ENCODE measurements around the gene CMTM3. TPM values are rescaled to one million over a fixed set of nuclear protein-coding genes. Genes with fewer than 3 reads are reported as not detected.
"Not testable (repeated sequence)": the region's sequence is repeated elsewhere in the genome, so short reads cannot be mapped to it uniquely, and the experiment has no call there.

The CMTM3 gene
- total RNA-seq, 1 experiment from 2014 or later: 19.7 TPM

- not testable (repeated sequence) for H3K4me3 ChIP-seq (ENCODE audit: low read length); H3K4me1 ChIP-seq (ENCODE audit: low read length); H3K36me3 ChIP-seq (ENCODE audit: insufficient read depth, low read length); H2AFZ ChIP-seq (ENCODE audit: low read length); H3K9ac ChIP-seq (ENCODE audit: low read length); H3K27me3 ChIP-seq (ENCODE audit: low read length); H3K4me2 ChIP-seq (ENCODE audit: low read depth, low read length, poor library complexity, severe bottlenecking); H3K79me2 ChIP-seq (ENCODE audit: low read length); H3K9me2 ChIP-seq (replicated peaks; ENCODE audit: insufficient read depth, low read length); H4K20me1 ChIP-seq (ENCODE audit: insufficient read depth, low read depth, low read length); H3K27ac ChIP-seq (ENCODE audit: low read length); DNase-seq; H3K9me3 ChIP-seq (ENCODE audit: low read length)
These were observed 37.2 kb upstream of the CMTM3 start for GRCh38 chr16:66567270-66567669.

DNA sequence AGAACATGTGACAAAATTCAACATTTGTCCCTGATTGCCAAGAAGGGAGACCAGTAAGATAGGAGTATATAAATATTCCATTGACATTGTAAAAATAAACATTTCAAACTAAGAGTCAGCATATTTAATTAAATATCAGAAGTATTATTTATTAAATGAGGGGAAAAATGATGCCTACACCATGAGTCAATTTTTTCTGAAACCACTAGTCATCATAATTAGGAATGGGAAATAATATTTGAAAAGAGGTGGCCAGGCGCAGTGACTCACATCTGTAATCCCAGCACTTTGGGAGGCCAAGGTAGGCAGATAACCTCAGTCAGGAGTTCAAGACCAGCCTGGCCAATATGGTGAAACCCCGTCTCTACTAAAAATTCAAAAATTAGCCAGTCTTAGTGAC, 36.1 kb upstream of the CMTM3 start:
- Histone ChIP-seq H3K79me2 (ENCODE audit: low read length) (no peaks in the 10 kb centered on the region), H3K9me3 (ENCODE audit: low read length) (no peaks in the 10 kb centered on the region), H2AFZ (ENCODE audit: low read length) (no peak overlapping the region), H4K20me1 (ENCODE audit: insufficient read depth, low read depth, low read length) (no peaks in the 10 kb centered on the region), H3K36me3 (ENCODE audit: insufficient read depth, low read length) (peaks cover 3% of the 10 kb centered on the region; the same call in 1 of the 2 replicates), H3K27me3 (ENCODE audit: low read length) (no peaks in the 10 kb centered on the region), H3K27ac (ENCODE audit: low read length) (no peak overlapping the region), H3K4me1 (ENCODE audit: low read length) (no peaks in the 10 kb centered on the region), H3K9ac (ENCODE audit: low read length) (no peak overlapping the region), H3K4me3 (ENCODE audit: low read length) (no peak overlapping the region), H3K4me2 (ENCODE audit: low read depth, low read length, poor library complexity, severe bottlenecking) (no peak overlapping the region), H3K9me2 (replicated peaks; ENCODE audit: insufficient read depth, low read length) (no peaks in the 10 kb centered on the region)
- no peak for DNase-seq

GRCh38 chr16:66569131-66569530, 35.4 kb upstream of the CMTM3 start:
- Histone ChIP-seq H3K9ac (ENCODE audit: low read length) (no peak overlapping the region), H3K27me3 (ENCODE audit: low read length) (no peaks in the 10 kb centered on the region), H3K79me2 (ENCODE audit: low read length) (no peaks in the 10 kb centered on the region), H3K4me3 (ENCODE audit: low read length) (no peak overlapping the region), H3K4me1 (ENCODE audit: low read length) (no peaks in the 10 kb centered on the region), H2AFZ (ENCODE audit: low read length) (no peak overlapping the region), H3K9me3 (ENCODE audit: low read length) (no peaks in the 10 kb centered on the region), H3K36me3 (ENCODE audit: insufficient read depth, low read length) (peaks cover 3% of the 10 kb centered on the region; the same call in 1 of the 2 replicates), H3K4me2 (ENCODE audit: low read depth, low read length, poor library complexity, severe bottlenecking) (no peak overlapping the region), H3K9me2 (replicated peaks; ENCODE audit: insufficient read depth, low read length) (no peaks in the 10 kb centered on the region), H3K27ac (ENCODE audit: low read length) (no peak overlapping the region), H4K20me1 (ENCODE audit: insufficient read depth, low read depth, low read length) (no peaks in the 10 kb centered on the region)
- DNase-seq: no peak

DNA sequence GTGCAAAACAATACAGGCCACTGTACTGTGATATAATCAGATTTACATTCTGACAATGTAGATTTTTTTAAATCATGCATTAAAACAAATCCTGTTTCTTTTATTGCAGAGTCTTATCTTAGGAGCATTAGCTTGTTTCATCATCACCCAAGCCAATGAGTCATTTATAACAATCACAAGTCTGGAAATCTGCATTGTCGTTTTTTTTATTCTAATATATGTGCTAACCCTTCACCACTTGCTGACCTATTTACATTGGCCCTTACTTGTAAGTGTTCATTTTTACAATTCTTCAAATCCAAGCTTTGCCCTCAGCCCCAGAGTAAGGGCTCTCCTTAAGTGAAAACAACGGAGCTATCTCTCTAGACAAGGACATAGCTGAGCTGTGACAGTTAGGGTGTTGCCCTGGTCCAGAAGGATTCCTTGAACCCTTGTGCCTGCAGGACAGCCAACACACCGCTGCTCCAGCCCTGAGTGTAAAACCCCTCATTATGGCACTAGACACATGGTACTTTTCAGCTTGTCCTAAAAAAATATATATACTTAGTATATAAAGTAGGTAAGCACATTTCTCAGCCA, 34.6 kb upstream of the CMTM3 start:
- Histone ChIP-seq H3K36me3 (ENCODE audit: insufficient read depth, low read length) (0 out of 2 replicates have a peak, but pooled peaks cover 3% of the 10 kb centered on the region), H3K9ac (ENCODE audit: low read length) (no peak overlapping the region), H2AFZ (ENCODE audit: low read length) (no peak overlapping the region), H3K9me2 (replicated peaks; ENCODE audit: insufficient read depth, low read length) (no peaks in the 10 kb centered on the region), H4K20me1 (ENCODE audit: insufficient read depth, low read depth, low read length) (no peaks in the 10 kb centered on the region), H3K9me3 (ENCODE audit: low read length) (no peaks in the 10 kb centered on the region), H3K4me1 (ENCODE audit: low read length) (no peaks in the 10 kb centered on the region), H3K27me3 (ENCODE audit: low read length) (no peaks in the 10 kb centered on the region), H3K79me2 (ENCODE audit: low read length) (no peaks in the 10 kb centered on the region), H3K27ac (ENCODE audit: low read length) (no peak overlapping the region), H3K4me2 (ENCODE audit: low read depth, low read length, poor library complexity, severe bottlenecking) (no peak overlapping the region), H3K4me3 (ENCODE audit: low read length) (no peak overlapping the region)
- DNase-seq: no peak

DNA sequence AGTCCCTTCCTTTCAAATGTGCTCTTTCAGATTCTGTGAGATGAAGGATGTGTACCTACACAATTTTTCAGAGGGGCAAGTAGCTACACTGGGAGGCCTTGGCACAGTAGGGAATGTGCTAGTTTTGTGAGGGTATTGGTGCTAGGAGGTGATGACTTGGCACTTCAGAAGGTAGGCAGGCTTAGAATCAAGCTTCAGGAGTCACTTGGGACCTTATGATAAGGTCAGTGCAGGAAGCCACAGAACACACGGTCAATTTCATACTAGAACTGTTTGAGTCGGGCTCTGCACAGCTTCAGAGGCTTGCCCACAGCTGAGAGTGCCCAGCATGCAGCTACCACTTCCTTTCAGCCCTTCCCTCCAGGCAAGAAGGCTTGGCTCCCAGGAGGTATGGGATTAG, 32.1 kb upstream of the CMTM3 start:
- H3K9ac ChIP-seq (ENCODE audit: low read length): no peak overlapping the region
- no peak overlapping the region for H3K4me2 ChIP-seq (ENCODE audit: low read depth, low read length, poor library complexity, severe bottlenecking)
- H3K79me2 ChIP-seq (ENCODE audit: low read length): no peaks in the 10 kb centered on the region
- H3K9me3 ChIP-seq (ENCODE audit: low read length): no peaks in the 10 kb centered on the region
- H2AFZ ChIP-seq (ENCODE audit: low read length): no peak overlapping the region
- H3K36me3 ChIP-seq (ENCODE audit: insufficient read depth, low read length): no peaks in the 10 kb centered on the region
- H3K9me2 ChIP-seq (replicated peaks; ENCODE audit: insufficient read depth, low read length): no peaks in the 10 kb centered on the region
- no peaks in the 10 kb centered on the region for H3K4me1 ChIP-seq (ENCODE audit: low read length)
- H3K27ac ChIP-seq (ENCODE audit: low read length): no peak overlapping the region
- H3K27me3 ChIP-seq (ENCODE audit: low read length): no peaks in the 10 kb centered on the region
- no peak for DNase-seq
- H4K20me1 ChIP-seq (ENCODE audit: insufficient read depth, low read depth, low read length): no peaks in the 10 kb centered on the region
- H3K4me3 ChIP-seq (ENCODE audit: low read length): no peak overlapping the region

GRCh38 chr16:66574081-66574480, 30.4 kb upstream of the CMTM3 start:
- DNase-seq: no peak
- H3K9me2 ChIP-seq (replicated peaks; ENCODE audit: insufficient read depth, low read length): no peaks in the 10 kb centered on the region
- no peaks in the 10 kb centered on the region for H4K20me1 ChIP-seq (ENCODE audit: insufficient read depth, low read depth, low read length)
- H3K4me3 ChIP-seq (ENCODE audit: low read length): no peak overlapping the region
- no peaks in the 10 kb centered on the region for H3K9me3 ChIP-seq (ENCODE audit: low read length)
- H3K4me1 ChIP-seq (ENCODE audit: low read length): no peaks in the 10 kb centered on the region
- H3K4me2 ChIP-seq (ENCODE audit: low read depth, low read length, poor library complexity, severe bottlenecking): no peak overlapping the region
- no peaks in the 10 kb centered on the region for H3K79me2 ChIP-seq (ENCODE audit: low read length)
- H3K27ac ChIP-seq (ENCODE audit: low read length): no peak overlapping the region
- H3K9ac ChIP-seq (ENCODE audit: low read length): no peak overlapping the region
- no peaks in the 10 kb centered on the region for H3K27me3 ChIP-seq (ENCODE audit: low read length)
- H3K36me3 ChIP-seq (ENCODE audit: insufficient read depth, low read length): no peaks in the 10 kb centered on the region
- H2AFZ ChIP-seq (ENCODE audit: low read length): no peak overlapping the region

GRCh38 chr16:66574531-66574930, 30.0 kb upstream of the CMTM3 start:
- Histone ChIP-seq H3K27me3 (ENCODE audit: low read length) (no peaks in the 10 kb centered on the region), H3K9ac (ENCODE audit: low read length) (no peak overlapping the region), H3K9me2 (replicated peaks; ENCODE audit: insufficient read depth, low read length) (no peaks in the 10 kb centered on the region), H3K79me2 (ENCODE audit: low read length) (no peaks in the 10 kb centered on the region), H3K4me2 (ENCODE audit: low read depth, low read length, poor library complexity, severe bottlenecking) (no peak overlapping the region), H3K4me3 (ENCODE audit: low read length) (no peak overlapping the region), H3K27ac (ENCODE audit: low read length) (no peak overlapping the region), H2AFZ (ENCODE audit: low read length) (no peak overlapping the region), H4K20me1 (ENCODE audit: insufficient read depth, low read depth, low read length) (no peaks in the 10 kb centered on the region), H3K9me3 (ENCODE audit: low read length) (no peaks in the 10 kb centered on the region), H3K36me3 (ENCODE audit: insufficient read depth, low read length) (no peaks in the 10 kb centered on the region), H3K4me1 (ENCODE audit: low read length) (no peaks in the 10 kb centered on the region)
- DNase-seq: no peak

DNA sequence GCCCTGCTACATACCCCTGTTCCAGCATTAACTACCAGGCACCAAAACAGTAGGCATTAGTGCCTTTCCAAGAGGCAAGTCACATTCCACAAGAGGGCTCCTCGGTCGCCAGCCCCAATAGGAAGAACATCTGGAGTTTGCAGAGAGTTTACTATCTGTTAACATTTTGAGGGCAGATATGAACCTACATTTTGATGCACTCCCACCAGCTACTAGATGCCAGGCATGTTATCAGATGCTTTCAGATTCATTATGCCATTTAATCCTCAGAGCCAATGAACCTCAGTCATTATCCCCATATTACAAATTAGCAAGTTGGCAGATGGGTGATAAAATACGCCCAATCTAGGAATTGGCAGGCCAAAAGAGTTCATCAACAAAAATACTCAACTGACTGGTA, 29.4 kb upstream of the CMTM3 start:
- no peaks in the 10 kb centered on the region for H3K9me2 ChIP-seq (replicated peaks; ENCODE audit: insufficient read depth, low read length)
- H3K27me3 ChIP-seq (ENCODE audit: low read length): no peaks in the 10 kb centered on the region
- no peaks in the 10 kb centered on the region for H3K79me2 ChIP-seq (ENCODE audit: low read length)
- no peaks in the 10 kb centered on the region for H3K4me1 ChIP-seq (ENCODE audit: low read length)
- H3K9ac ChIP-seq (ENCODE audit: low read length): no peak overlapping the region
- H4K20me1 ChIP-seq (ENCODE audit: insufficient read depth, low read depth, low read length): no peaks in the 10 kb centered on the region
- H3K9me3 ChIP-seq (ENCODE audit: low read length): no peaks in the 10 kb centered on the region
- H3K27ac ChIP-seq (ENCODE audit: low read length): no peak overlapping the region
- H3K4me3 ChIP-seq (ENCODE audit: low read length): no peak overlapping the region
- no peak overlapping the region for H3K4me2 ChIP-seq (ENCODE audit: low read depth, low read length, poor library complexity, severe bottlenecking)
- no peak overlapping the region for H2AFZ ChIP-seq (ENCODE audit: low read length)
- no peaks in the 10 kb centered on the region for H3K36me3 ChIP-seq (ENCODE audit: insufficient read depth, low read length)
- DNase-seq: no peak

DNA sequence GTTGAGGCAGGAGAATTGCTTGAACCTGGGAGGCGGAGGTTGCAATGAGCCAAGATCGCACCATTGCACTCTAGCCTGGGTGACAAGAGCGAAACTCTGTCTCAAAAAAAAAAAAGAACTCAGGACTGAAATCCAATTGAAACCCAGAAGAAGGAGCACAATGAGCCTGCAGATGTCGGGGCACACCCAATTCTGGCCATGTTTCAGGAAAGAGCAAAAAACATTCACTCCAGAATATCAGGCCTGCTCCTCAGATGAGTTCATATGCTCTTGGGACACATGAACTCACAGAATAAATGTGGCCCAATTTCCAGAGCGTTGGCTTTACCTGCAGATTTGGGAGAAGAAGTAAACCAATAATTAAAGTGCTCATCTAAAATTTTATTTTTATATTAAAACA, 28.2 kb upstream of the CMTM3 start:
- no peak overlapping the region for H3K4me2 ChIP-seq (ENCODE audit: low read depth, low read length, poor library complexity, severe bottlenecking)
- H3K79me2 ChIP-seq (ENCODE audit: low read length): no peaks in the 10 kb centered on the region
- no peak overlapping the region for H3K27ac ChIP-seq (ENCODE audit: low read length)
- no peaks in the 10 kb centered on the region for H3K9me3 ChIP-seq (ENCODE audit: low read length)
- no peak overlapping the region for H3K4me3 ChIP-seq (ENCODE audit: low read length)
- no peak overlapping the region for H2AFZ ChIP-seq (ENCODE audit: low read length)
- no peak for DNase-seq
- no peaks in the 10 kb centered on the region for H3K4me1 ChIP-seq (ENCODE audit: low read length)
- no peaks in the 10 kb centered on the region for H3K9me2 ChIP-seq (replicated peaks; ENCODE audit: insufficient read depth, low read length)
- H3K9ac ChIP-seq (ENCODE audit: low read length): no peak overlapping the region
- no peaks in the 10 kb centered on the region for H3K27me3 ChIP-seq (ENCODE audit: low read length)
- H3K36me3 ChIP-seq (ENCODE audit: insufficient read depth, low read length): no peaks in the 10 kb centered on the region
- no peaks in the 10 kb centered on the region for H4K20me1 ChIP-seq (ENCODE audit: insufficient read depth, low read depth, low read length)
